Mesodermal cell (in vitro differentiated cells): ENCODE measurements around the gene RPA3.
A peak's percentile ranks its signal among the peaks of the same experiment; 100 is the strongest.

Experiments
- H3K27ac ChIP-seq: 2 replicates; pipeline ENCODE4 v1.7.0; 2013; ENCODE audit warnings: mild to moderate bottlenecking, low read depth, low read length, moderate library complexity; ENCODE audit not compliant: severe bottlenecking
- H3K36me3 ChIP-seq: 2 replicates; pipeline ENCODE4 v1.7.1; 2013; ENCODE audit warnings: mild to moderate bottlenecking, low read length, moderate library complexity; ENCODE audit not compliant: control insufficient read depth, insufficient read depth
- H3K4me1 ChIP-seq: one replicate; pipeline ENCODE4 v1.7.1; 2013; ENCODE audit warnings: mild to moderate bottlenecking, low read length; ENCODE audit not compliant: insufficient read depth, control insufficient read depth, poor library complexity, severe bottlenecking
- H3K4me3 ChIP-seq: 2 replicates; pipeline ENCODE4 v1.7.0; 2013; ENCODE audit warnings: low read length, control low read depth, mild to moderate bottlenecking; ENCODE audit not compliant: insufficient read depth, poor library complexity, severe bottlenecking; ENCODE audit errors: extremely low read depth
- H3K9me3 ChIP-seq: 2 replicates; pipeline ENCODE4 v1.7.1; 2013; ENCODE audit warnings: mild to moderate bottlenecking, low read length, moderate library complexity; ENCODE audit not compliant: control insufficient read depth
- WGBS, 2 experiments: methylation state at CpG; one replicate each; pipeline ENCODE4 v1.1.5; 2013; ENCODE audit warnings: missing lambda C conversion rate in 2 of 2; ENCODE audit not compliant: insufficient coverage in 2 of 2; 5-methylcytosine and 5-hydroxymethylcytosine counted together

RPA3 gene

DNA sequence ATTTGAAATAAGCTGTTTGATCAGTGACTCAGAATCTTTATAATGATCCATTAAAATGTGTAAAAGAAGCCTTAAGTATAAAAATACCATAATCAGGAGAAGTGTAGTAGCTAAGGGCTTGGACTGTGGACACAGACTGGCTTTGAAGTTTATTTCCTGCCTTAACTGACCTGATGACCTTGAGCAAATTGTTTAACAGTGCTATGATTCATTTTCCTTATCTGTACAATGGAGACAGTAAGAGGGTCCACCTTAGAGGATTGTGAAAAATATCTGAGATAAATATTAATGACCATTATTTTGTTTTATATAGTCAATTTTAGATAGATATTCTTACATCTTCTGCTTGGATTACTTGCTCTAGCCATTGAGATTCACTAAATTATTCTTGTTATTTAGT, 13.3 kb upstream of the RPA3 start:
- H3K4me1 ChIP-seq = peaks cover 11% of the 10 kb centered on the region
- H3K36me3 ChIP-seq = no peaks in the 10 kb centered on the region
- H3K27ac ChIP-seq = no peak overlapping the region
- no peaks in the 10 kb centered on the region for H3K9me3 ChIP-seq
- no peak overlapping the region for H3K4me3 ChIP-seq

DNA sequence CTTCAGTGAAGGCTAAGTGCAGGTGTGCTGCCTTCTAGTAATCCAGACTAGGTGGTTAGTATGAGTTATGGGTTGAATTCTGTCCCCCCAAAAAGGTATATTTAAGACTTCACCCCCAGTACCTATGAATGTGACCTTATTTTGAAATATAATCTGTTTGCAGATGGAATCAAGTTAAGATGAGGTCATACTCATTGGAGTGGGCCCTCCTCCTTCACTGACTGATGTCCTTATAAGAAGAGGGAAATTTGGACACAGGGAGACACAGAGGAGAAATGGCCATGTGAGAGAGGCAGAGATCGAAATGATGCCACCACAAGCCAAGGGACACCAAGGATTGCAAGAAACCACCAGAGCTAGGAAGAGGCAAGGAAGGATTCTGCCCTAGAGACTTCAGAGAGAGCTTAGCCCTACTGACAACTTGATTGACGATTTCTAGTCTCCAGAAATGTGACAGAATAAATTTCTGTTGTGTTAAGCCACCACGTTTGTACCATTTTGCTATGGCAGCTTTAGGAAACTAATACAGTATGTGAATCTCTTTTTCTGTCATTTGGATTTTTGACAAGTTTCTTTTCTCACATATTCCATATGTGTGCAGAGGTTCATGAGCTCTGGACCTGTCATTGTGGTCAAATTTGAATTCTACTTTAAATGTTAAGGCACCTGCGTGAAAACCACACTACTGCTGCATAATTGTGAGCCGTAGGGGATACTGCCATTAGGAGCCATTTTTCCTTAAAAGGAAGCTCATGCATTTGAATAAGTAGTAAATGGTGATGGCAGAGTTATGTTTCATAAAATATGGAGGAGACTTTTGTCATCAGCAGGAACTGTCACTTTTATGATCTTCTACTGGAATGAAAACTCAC, 2.6 kb upstream of the RPA3 start:
- H3K36me3 ChIP-seq = no peaks in the 10 kb centered on the region
- no peak overlapping the region for H3K4me3 ChIP-seq
- H3K9me3 ChIP-seq = peaks cover 3% of the 10 kb centered on the region
- WGBS, 2 experiments = 88 to 100% methylated on average over 4 to 5 of the region's 5 CpGs
- no peak overlapping the region for H3K27ac ChIP-seq
- H3K4me1 ChIP-seq = no peaks in the 10 kb centered on the region

DNA sequence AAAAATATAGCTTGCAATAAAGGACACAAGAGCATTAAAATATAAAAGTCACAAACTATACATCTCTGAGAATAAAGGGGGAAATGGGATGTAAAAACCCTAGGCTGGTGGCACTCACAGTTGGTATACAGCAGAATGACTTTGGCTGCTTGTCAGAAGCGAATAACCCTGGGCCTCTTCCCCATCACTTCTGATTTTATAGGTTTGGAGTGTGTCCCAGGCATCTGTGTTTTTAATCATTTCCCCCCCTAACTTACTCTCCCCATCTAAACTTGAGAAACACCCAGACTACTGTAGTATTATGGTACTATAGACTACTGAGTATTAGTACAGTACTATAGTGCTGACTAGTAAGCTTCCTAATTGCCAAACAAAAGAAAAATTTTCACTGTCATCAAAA, 1.8 kb upstream of the RPA3 start:
- Histone ChIP-seq H3K9me3 (peaks cover 3% of the 10 kb centered on the region), H3K4me3 (no peak overlapping the region), H3K36me3 (no peaks in the 10 kb centered on the region), H3K27ac (no peak overlapping the region), H3K4me1 (no peaks in the 10 kb centered on the region)
- no CpG with 5 or more reads among the region's 1 CpG for WGBS, 2 experiments

DNA sequence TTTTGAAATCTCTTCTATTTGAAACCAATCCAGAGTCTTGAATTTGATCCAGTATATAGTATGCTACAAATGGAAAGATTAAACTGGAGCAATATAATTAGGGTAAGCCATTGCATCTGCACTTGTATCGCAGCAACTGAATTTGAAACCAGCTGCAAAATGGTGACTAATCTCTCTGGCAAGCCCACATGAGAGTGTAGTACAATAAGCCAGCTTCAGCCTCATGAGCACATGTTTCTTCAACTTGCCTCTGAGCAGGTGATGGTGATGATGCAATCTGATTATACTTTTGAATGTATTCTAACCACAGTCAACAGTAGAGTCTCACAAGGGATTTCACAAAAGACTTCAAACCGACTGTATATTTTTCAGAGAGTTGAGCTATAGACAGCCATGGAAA, 829 bp upstream of the RPA3 start:
- Histone ChIP-seq H3K9me3 (peaks cover 3% of the 10 kb centered on the region), H3K36me3 (no peaks in the 10 kb centered on the region), H3K4me1 (no peaks in the 10 kb centered on the region), H3K4me3 (no peak overlapping the region), H3K27ac (no peak overlapping the region)
- 86 to 87% methylated on average over 1 to 2 of the region's 2 CpGs for whole genome bisulfite sequencing, 2 experiments

DNA sequence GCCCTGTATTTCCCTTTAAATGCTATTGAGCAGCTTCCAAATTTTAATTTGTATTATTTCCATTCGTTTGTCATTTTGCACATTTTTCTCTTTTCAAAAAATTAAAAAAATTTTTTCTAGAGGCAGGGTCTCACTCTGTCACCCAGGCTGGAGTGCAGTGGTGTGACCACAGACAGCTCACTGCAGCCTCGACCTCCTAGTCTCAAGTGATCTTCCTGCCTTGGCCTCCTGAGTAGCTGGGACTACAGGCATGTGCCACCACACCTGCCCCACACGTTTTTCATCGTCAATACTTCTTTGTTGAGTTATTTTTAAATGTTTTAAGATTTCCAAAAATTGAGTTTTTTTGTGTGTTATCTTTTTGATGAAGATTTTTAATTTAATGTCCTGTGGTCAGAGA, 4.7 kb downstream of the RPA3 start:
- Histone ChIP-seq H3K36me3 (no peaks in the 10 kb centered on the region), H3K4me1 (peaks cover 7% of the 10 kb centered on the region), H3K4me3 (no peak overlapping the region), H3K9me3 (no peaks in the 10 kb centered on the region), H3K27ac (no peak overlapping the region)
- WGBS, 2 experiments = 87 to 100% methylated on average over 1 to 3 of the region's 4 CpGs

DNA sequence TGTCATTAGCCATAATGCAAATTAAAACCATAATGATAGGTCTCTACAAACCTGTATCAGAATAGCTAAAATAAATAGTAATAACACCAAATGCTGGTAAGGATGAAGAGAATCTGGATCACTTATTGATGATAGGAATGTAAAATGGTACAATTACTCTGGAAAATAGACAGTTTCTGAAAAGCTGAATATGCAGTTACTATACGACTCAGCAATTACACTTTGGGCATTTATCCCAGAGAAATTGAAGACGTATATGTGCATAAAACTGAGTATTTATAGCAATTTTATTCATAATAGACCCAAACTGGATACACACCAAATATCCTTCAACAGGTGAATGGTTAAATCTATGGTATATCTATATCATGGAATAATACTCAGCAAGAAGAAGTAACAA, 7.9 kb downstream of the RPA3 start:
- H3K4me3 ChIP-seq = no peak overlapping the region
- H3K4me1 ChIP-seq = peaks cover 33% of the 10 kb centered on the region
- H3K9me3 ChIP-seq = no peaks in the 10 kb centered on the region
- no peaks in the 10 kb centered on the region for H3K36me3 ChIP-seq
- no peak overlapping the region for H3K27ac ChIP-seq
- WGBS, 2 experiments = no CpG with 5 or more reads among the region's 2 CpGs

DNA sequence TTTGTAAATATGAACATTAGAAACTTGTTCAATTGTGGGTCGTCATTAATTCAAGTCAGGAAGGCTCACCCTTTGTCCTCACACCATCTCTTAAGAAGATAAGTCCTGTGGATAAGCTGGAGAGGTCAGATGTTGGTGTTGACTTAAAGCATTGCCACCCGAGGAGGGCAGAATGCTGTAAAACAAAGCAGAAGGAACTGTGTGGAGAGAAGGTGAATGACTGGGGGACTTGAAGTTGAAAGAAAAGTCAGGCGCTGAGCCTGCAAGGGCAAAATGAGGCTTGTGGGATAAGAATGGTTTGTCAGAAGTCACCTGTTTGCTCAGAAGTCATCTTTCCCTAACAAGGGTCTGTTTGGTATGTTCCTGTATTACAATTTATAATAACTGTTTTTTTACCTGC, 9.1 kb downstream of the RPA3 start:
- H3K9me3 ChIP-seq = no peaks in the 10 kb centered on the region
- 9 to 33% methylated on average over 1 to 2 of the region's 3 CpGs for WGBS, 2 experiments
- H3K4me1 ChIP-seq = peaks cover 33% of the 10 kb centered on the region
- H3K27ac ChIP-seq = no peak overlapping the region
- no peaks in the 10 kb centered on the region for H3K36me3 ChIP-seq
- H3K4me3 ChIP-seq = no peak overlapping the region

DNA sequence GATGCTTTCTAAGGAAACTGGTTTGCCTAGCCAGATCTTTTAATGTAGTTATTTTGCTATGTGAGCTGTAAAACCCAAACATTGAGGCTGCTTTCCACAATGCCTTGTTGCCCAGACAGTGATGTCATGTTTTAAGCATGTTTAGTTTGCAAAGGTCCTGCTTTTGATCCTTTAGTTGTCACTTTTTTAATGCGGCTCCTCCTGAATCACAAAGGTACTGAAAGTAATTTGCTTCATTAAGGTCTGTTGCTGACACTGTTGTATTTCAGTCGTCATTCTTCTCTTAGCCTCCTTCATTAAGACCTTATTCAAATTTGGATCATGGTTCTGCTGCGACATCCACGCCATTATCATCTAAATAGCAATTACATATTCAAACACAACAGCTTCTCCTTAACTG, 10.6 kb downstream of the RPA3 start:
- Histone ChIP-seq H3K36me3 (no peaks in the 10 kb centered on the region), H3K9me3 (no peaks in the 10 kb centered on the region), H3K27ac (peak overlapping the region; percentile 31), H3K4me1 (peaks cover 33% of the 10 kb centered on the region), H3K4me3 (no peak overlapping the region)
- WGBS, 2 experiments = 11 to 31% methylated on average over 2 to 4 of the region's 4 CpGs

DNA sequence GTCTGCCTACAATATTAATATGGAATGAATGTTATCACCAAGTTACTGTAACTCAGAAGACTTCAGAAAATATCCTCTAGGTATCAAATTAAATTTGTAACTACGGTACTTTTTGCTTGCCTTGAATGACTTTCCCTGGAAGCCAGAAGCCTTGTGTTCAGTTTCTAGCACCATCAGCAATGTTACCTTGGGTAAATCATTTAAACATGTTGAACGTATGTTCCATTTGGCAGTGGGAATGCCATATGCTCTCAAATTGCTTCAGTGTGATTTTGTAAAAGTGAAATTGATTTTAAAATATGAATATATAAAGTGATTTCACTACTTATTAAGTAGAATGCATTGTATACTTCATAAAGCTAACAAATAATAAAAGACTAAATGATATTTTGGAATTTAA, 11.2 kb downstream of the RPA3 start:
- Histone ChIP-seq H3K36me3 (no peaks in the 10 kb centered on the region), H3K4me1 (peaks cover 33% of the 10 kb centered on the region), H3K27ac (peak overlapping the region; percentile 31), H3K4me3 (no peak overlapping the region), H3K9me3 (no peaks in the 10 kb centered on the region)
- 100% methylated on average over 1 of the region's 2 CpGs for WGBS, 2 experiments

DNA sequence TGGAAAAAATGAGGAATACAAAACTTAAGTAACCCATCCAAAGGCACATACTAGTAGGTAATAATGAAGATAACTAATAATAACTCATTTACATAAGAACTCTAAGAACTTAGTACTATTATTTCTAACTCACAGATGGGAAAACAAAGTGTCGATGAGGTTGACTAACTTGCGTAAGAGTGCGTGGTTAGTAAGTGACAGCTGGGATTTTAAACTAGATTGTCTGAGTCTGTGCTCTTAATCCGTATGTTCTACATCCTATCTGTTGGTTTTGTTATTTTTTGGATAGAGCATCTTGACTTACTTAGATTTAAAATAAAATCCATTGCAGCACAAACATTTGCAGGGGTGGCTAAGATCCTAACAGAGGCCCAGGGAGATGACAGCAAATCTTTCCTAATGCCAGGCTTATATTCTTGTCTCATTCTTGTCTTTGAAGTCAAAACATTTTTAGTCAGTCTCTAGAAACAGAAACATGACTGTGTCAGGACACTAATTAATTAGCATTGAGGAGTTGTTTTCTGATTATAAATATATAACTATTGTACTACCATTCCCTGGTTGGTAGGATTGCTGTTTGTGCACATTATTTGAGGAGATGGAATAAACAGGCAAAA, 11.7 kb downstream of the RPA3 start:
- H3K9me3 ChIP-seq = no peaks in the 10 kb centered on the region
- no peak overlapping the region for H3K27ac ChIP-seq
- WGBS, 2 experiments = 100% methylated on average over 1 of the region's 4 CpGs; no CpG with 5 or more reads in 1 of the 2 experiments
- H3K36me3 ChIP-seq = no peaks in the 10 kb centered on the region
- H3K4me3 ChIP-seq = no peak overlapping the region
- H3K4me1 ChIP-seq = peaks cover 33% of the 10 kb centered on the region

DNA sequence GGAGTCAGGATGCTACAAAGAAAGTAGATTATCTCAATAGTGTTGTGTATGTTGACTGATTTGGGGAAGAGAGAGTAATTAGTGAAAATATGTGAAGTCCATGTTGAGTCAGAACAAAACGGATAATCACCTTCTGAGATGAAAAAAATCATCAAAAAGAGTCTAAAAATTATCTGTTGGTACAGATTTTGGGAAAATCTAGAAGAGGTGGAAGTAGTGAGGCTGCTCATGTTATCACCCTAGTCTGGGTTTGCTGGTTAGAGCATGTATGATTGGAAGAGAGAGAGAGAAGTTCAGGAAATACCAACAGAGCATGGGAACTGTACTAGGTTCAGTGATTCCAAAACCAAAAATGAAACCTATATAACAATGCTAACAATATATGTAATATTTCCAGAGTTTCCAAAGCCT, 12.3 kb downstream of the RPA3 start:
- 71 to 100% methylated on average over 1 of the region's 1 CpG for WGBS, 2 experiments
- no peaks in the 10 kb centered on the region for H3K9me3 ChIP-seq
- H3K4me1 ChIP-seq = peaks cover 33% of the 10 kb centered on the region

More for the DNA sequence above, 12.3 kb downstream of the RPA3 start:
- Histone ChIP-seq H3K27ac (no peak overlapping the region), H3K4me3 (no peak overlapping the region), H3K36me3 (no peaks in the 10 kb centered on the region)
